ENCODE results near the gene WDR7. TPM values are rescaled to one million over a fixed set of nuclear protein-coding genes. Genes with fewer than 3 reads are reported as not detected.

The WDR7 gene
- total RNA-seq, 1 experiment from 2014 or later: 11.5 TPM

GRCh38 chr18:56696966-56697365 is 45.8 kb downstream of the WDR7 start:
- ChIA-PET RAD21 (ENCODE audit: low non-redundant PET in 1 of 2, low total read pairs in 2 of 2, uncharacterized antibody in 2 of 2, unreplicated experiment in 2 of 2) (no interaction called here), POLR2A (no interaction called here), CTCF (no interaction called here)
- H3K4me2 ChIP-seq (ENCODE audit: low read length): no peak overlapping the region
- no peaks in the 10 kb centered on the region for H3K36me3 ChIP-seq (ENCODE audit: control insufficient read depth in 1 of 2, insufficient read depth in 2 of 2, low read length in 2 of 2)
- intact Hi-C loops (cut with micrococcal nuclease): no loop called here
- no TSS peak for BruUV-seq (replicated peaks)
- no peaks in the 10 kb centered on the region for H3K27me3 ChIP-seq (ENCODE audit: insufficient read depth, low read length)
- H3K4me3 ChIP-seq (replicated peaks in 1 of 2; ENCODE audit: low read depth in 1 of 2, low read length in 2 of 2): no peak overlapping the region
- no peaks in the 10 kb centered on the region for H3K9me2 ChIP-seq (ENCODE audit: insufficient read depth)
- TF ChIP-seq CBX3 (IDR thresholded peaks at IDR 0.05; ENCODE audit: low read depth) (no peak), CTCF (IDR thresholded peaks at IDR 0.05 in 2 of 3, conservative IDR thresholded peaks at IDR 0.05 in 1 of 3; ENCODE audit: borderline replicate concordance in 1 of 3, insufficient read depth in 1 of 3, low read depth in 2 of 3, low read length in 2 of 3) (no peak), MAX (IDR thresholded peaks at IDR 0.05) (no peak), ZBTB33 (IDR thresholded peaks at IDR 0.05; ENCODE audit: extremely low read depth, insufficient replicate concordance, low read length) (no peak), ZFX (IDR thresholded peaks at IDR 0.05) (no peak), YY1 (IDR thresholded peaks at IDR 0.05; ENCODE audit: extremely low read depth, insufficient replicate concordance, low read depth, low read length) (no peak), SIN3A (IDR thresholded peaks at IDR 0.05; ENCODE audit: low read depth) (no peak), ELF1 (IDR thresholded peaks at IDR 0.05; ENCODE audit: borderline replicate concordance, low read depth) (no peak), SRF (IDR thresholded peaks at IDR 0.05; ENCODE audit: low read depth) (no peak), EZH2 (IDR thresholded peaks at IDR 0.05) (no peak), TCF7L2 (IDR thresholded peaks at IDR 0.05; ENCODE audit: borderline replicate concordance, extremely low read depth, insufficient read depth, insufficient read length) (no peak), SP1 (IDR thresholded peaks at IDR 0.05; ENCODE audit: low read depth) (no peak), ATF3 (IDR thresholded peaks at IDR 0.05) (no peak), POLR2A (IDR thresholded peaks at IDR 0.05; ENCODE audit: borderline replicate concordance, extremely low read depth, insufficient read depth, insufficient read length) (no peak), FOSL1 (IDR thresholded peaks at IDR 0.05; ENCODE audit: low read depth) (no peak), REST (IDR thresholded peaks at IDR 0.05; ENCODE audit: low read depth) (no peak), JUND (IDR thresholded peaks at IDR 0.05) (no peak), EZH2phosphoT487 (IDR thresholded peaks at IDR 0.05; ENCODE audit: borderline replicate concordance) (no peak)
- ATAC-seq: no peak
- H4K20me1 ChIP-seq (ENCODE audit: insufficient read depth): no peaks in the 10 kb centered on the region
- no peak for DNase-seq (ENCODE audit: low read depth, low spot score)
- H3K79me2 ChIP-seq (ENCODE audit: insufficient read depth, low read length): no peaks in the 10 kb centered on the region
- H3K9ac ChIP-seq (ENCODE audit: low read length): no peak overlapping the region
- H2AFZ ChIP-seq (ENCODE audit: low read depth, low read length, poor library complexity, severe bottlenecking): no peak overlapping the region
- no peaks in the 10 kb centered on the region for H3K9me3 ChIP-seq (ENCODE audit: control insufficient read depth in 1 of 2, insufficient read depth in 1 of 2, low read depth in 1 of 2, low read length in 2 of 2)
- no peak overlapping the region for H3K27ac ChIP-seq (ENCODE audit: low read depth, low read length)
- H3K4me1 ChIP-seq (ENCODE audit: control insufficient read depth in 1 of 2, insufficient read depth in 2 of 2, low read length in 2 of 2): no peaks in the 10 kb centered on the region
